GM21825 (cell line): ENCODE results near the gene PRR20D.
"Not testable (repeated sequence)": the region's sequence is repeated elsewhere in the genome, so short reads cannot be mapped to it uniquely, and the experiment has no call there.

ENCODE experiments used
- ATAC-seq: cut with Tn5 transposase; IDR thresholded peaks from one replicate; pipeline ENCODE4 v1.9.1; 2021; ENCODE audit warnings: mild to moderate bottlenecking, moderate library complexity; ENCODE audit not compliant: unreplicated experiment

PRR20D gene

DNA sequence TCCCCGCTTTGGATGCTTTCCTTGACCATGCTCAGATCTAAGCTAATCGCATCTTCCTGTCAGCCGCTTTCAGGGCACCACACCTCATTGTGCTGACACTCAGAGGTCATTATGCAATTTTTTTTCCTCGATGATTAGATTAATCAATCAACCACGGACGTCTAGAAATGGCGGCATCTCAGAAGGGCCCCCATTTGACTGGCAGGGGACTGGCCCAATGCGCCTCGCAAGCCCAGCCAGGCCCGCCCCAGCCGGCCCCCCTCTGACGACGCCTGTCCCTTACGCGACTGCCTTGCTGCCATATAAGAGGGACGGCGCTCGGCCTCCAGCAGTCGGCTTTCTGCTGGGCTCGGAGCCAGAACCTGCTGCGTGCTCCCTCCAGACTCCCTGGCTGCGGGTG lies at the start of gene PRR20D:
Gene PRR20D (plus strand): TSS at position 301 of the 400 bp plus-strand sequence. CDS start 387 bp downstream, outside the sequence.
- not testable (repeated sequence) for ATAC-seq

DNA sequence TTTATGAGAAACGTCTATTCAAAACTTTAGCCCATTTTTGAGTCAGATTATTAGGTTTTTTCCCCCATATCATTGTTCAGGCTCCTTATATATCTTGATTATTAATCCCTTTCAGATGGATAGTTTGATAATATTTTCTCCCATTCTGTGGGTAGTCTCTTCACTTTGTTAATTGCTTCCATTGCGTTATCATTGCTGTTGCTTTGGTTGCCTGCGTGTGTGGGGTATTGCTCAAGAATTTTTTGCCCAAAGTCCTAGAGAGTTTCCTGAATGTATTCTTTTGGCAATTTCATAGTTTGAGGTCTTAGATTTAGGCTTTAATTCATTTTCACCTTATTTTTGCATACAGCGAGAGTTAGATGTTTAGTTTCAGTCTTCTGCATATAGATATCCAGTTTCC lies 45.5 kb upstream of the PRR20D start:
- no peak for ATAC-seq

DNA sequence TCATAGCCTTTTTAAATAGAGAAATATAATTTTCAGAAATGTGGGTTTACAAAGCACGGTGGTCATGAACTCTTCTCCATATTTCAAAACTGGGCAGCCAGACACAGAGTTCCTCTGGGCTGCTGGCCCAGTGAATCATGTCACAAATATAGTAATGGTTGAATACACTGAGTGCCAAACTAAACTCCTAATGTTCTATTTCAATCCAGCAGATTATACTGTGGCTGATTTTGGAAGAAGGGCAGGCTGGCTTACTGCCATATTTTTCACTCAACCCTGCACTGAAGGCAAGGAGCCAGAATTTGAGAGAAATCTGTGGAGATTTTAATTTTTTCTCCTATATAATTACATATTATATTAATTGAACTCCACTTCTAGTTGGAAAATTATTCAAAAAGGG lies 36.8 kb upstream of the PRR20D start:
- ATAC-seq, result no peak

DNA sequence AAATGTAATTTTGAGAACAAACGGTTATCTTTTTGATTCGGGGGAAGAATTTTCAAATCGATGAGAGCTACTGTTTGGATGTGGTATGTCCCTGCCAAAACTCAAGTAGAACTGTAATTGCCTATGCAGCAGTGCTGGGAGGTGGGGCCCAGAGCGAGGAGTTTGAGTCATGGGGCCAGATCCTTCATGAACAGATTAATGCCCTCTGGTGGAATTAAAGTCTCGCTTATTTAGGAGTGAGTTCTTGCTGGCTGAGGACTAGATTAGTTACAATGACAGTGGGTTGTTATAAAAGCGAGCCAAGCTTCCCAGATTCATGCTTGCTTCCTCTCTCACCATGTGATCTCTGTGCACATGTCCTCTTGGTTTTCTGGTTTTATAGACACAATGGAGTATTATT lies 31.5 kb upstream of the PRR20D start:
- ATAC-seq, result no peak

DNA sequence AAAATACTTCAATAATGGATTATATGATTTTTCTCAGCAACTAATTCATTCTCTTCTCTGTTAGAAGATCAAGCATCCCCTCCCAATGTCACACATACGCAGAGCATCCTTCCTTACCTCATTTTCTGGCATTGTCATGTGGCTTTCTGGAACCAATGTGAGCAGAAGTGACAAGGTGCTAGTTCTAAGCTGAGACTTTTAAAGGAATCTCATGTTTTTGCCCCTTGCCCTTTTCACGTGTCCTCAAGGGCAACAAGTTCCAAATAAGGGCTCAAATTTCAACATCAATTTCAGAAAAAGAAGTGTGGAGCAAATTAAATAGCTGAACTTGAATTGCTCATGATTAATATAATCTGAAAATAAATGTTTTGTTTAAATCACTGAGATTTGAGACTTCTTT lies 24.3 kb upstream of the PRR20D start:
- no peak for ATAC-seq

DNA sequence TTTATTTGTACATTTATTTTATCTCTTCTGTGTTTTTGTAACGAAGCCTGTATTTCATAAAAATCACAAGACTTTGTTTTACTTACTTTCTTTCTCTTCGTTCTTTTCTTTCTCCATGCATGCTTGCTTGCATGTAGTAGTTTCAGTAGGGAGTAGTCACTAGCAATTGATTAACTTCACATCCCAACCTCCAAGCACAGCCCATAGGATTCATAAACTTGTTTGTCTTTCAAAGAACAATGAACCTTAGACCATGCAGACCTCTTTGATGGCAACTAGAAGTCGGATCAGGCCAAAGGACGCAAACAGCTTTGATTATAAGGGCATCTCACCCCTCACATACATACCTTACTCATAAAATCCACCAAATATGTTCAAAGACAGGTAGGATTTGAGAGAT lies 22.8 kb upstream of the PRR20D start:
- ATAC-seq, result no peak

DNA sequence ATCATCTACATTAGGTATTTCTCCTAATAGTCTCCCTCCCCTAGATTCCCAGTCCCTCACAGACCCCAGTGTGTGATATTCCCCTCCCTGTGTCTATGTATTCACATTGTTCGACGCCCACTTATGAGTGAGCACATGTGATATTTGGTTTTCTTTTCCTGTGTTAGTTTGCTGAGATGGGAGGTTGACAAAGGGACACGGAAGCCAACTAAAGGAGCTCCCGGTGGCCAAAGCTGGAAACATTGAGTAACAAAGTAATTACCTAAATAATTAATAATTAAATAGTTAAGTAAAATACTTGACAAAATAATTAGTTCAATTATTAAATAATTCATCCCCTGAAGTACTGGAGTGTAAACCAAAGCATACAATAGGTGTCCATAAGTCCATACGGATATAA lies 21.4 kb upstream of the PRR20D start:
- ATAC-seq, result no peak

DNA sequence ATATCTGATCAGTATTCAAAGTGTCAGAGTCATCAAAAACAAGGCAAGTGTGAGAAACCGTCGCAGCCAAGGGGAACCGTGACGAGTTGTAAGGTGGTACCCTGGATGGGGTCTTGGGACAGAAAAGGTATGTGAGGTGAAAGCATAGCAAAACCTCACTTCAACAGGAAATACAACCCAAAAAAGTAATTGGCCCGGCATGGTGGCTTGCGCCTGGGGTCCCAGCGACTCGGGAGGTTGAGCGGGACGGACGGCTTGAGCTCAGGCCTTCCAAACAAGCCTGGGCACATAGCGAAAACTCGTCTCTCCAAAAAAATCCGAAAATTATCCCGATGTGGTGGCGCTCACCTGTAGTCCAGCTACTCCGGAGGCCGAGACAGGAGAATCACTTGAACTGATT lies 20.7 kb upstream of the PRR20D start:
- not testable (repeated sequence) for ATAC-seq

DNA sequence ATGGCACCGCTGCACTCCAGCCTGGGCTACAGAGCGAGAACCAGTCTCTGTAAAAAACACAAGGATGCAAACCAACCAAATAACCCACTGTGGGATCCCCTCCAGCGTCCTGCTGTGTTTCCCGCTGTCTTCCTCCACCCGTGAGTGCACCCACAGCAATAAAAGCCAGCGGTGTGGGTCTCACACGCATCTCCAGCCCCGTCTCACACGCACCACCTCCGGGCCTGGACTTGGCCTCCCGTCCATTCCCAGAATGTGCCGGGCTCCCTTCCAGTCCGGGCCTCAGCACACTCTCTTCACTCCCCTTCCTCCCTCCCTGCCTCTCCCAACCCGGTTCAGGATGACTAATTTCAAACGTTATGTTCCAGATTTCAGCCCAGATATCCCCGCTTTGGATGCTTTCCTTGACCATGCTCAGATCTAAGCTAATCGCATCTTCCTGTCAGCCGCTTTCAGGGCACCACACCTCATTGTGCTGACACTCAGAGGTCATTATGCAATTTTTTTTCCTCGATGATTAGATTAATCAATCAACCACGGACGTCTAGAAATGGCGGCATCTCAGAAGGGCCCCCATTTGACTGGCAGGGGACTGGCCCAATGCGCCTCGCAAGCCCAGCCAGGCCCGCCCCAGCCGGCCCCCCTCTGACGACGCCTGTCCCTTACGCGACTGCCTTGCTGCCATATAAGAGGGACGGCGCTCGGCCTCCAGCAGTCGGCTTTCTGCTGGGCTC lies 20.0 kb upstream of the PRR20D start, which contains the start of gene PRR20A:
Gene PRR20A (plus strand): TSS at position 684 of the 734 bp plus-strand sequence. CDS start 387 bp downstream, outside the sequence.
- ATAC-seq, result not testable (repeated sequence)

DNA sequence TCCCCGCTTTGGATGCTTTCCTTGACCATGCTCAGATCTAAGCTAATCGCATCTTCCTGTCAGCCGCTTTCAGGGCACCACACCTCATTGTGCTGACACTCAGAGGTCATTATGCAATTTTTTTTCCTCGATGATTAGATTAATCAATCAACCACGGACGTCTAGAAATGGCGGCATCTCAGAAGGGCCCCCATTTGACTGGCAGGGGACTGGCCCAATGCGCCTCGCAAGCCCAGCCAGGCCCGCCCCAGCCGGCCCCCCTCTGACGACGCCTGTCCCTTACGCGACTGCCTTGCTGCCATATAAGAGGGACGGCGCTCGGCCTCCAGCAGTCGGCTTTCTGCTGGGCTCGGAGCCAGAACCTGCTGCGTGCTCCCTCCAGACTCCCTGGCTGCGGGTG lies 13.2 kb upstream of the PRR20D start, which contains the start of gene PRR20B:
Gene PRR20B (plus strand): TSS at position 301 of the 400 bp plus-strand sequence. CDS start 387 bp downstream, outside the sequence.
- not testable (repeated sequence) for ATAC-seq

DNA sequence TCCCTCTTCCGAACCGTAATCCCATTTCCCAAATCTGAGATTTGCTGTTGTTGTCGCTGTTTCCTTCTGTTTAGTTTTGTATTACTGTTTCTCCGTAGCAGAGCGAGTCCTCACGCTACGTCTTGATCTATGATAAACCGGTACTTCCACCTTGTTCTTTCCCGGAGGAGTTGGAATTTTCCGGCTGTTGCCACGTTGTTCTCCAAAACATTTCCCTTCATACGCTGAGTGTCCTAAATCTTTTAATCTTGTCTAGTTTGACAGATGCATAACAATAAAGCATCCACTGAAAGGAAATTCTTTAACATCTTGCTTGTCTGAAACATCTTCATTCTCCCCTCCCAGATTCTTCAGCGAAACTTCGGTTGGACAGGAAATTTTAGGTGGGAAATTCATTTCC lies 12.3 kb upstream of the PRR20D start:
- ATAC-seq, result not testable (repeated sequence)

DNA sequence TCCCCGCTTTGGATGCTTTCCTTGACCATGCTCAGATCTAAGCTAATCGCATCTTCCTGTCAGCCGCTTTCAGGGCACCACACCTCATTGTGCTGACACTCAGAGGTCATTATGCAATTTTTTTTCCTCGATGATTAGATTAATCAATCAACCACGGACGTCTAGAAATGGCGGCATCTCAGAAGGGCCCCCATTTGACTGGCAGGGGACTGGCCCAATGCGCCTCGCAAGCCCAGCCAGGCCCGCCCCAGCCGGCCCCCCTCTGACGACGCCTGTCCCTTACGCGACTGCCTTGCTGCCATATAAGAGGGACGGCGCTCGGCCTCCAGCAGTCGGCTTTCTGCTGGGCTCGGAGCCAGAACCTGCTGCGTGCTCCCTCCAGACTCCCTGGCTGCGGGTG lies 6.7 kb upstream of the PRR20D start, which contains the start of gene PRR20C:
Gene PRR20C (plus strand): TSS at position 301 of the 400 bp plus-strand sequence. CDS start 387 bp downstream, outside the sequence.
- not testable (repeated sequence) for ATAC-seq

DNA sequence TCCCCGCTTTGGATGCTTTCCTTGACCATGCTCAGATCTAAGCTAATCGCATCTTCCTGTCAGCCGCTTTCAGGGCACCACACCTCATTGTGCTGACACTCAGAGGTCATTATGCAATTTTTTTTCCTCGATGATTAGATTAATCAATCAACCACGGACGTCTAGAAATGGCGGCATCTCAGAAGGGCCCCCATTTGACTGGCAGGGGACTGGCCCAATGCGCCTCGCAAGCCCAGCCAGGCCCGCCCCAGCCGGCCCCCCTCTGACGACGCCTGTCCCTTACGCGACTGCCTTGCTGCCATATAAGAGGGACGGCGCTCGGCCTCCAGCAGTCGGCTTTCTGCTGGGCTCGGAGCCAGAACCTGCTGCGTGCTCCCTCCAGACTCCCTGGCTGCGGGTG lies 6.5 kb downstream of the PRR20D start, which contains the start of gene PRR20E:
Gene PRR20E (plus strand): TSS at position 301 of the 400 bp plus-strand sequence. CDS start 387 bp downstream, outside the sequence.
- not testable (repeated sequence) for ATAC-seq

DNA sequence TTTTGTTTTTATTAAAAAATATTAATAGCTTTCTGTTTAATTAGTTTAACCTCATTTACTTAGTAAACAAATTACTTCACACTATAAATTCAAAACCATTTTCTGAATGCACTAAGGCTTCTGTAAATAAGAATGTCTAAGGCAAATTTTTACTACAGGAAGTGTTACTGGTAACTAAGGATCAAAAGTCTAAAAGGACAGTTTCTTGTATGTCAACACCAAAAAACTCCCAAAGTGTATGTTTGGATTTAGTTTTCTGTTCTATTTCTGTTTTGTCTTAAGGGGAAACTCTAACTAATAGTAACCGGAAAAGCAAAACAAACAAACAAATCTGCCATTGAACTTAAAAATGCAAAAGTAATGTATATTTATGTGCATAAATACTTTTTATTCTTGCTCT lies 31.2 kb downstream of the PRR20D start:
- no peak for ATAC-seq

DNA sequence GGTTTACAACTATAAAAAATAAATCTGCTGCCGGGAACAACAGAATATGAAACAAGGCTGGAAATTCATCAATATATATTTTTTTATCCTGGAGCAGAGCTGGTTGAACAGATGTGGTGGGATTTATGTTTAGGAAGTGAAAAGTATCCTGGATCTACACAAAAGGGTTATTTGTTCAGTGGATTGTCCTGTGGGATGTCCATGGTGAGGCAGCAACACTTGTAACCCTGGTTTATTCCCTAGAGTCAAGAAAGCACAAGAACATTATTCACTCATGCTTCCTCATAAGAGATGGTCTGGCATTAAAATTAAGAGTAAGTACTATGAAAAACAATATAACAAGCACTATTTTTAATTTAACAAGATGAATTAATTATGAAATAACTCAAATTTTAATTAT lies 52.6 kb downstream of the PRR20D start:
- no peak for ATAC-seq
